NCI-H524 treated with DMSO at 0.1 percent for 48 hours (cell line): ENCODE data around the gene HOXA5.

Experiments used
- DNase-seq: peaks from one replicate; lab custom pipeline; 2025; lab: John Stamatoyannopoulos, UW

HOXA5 gene

DNA sequence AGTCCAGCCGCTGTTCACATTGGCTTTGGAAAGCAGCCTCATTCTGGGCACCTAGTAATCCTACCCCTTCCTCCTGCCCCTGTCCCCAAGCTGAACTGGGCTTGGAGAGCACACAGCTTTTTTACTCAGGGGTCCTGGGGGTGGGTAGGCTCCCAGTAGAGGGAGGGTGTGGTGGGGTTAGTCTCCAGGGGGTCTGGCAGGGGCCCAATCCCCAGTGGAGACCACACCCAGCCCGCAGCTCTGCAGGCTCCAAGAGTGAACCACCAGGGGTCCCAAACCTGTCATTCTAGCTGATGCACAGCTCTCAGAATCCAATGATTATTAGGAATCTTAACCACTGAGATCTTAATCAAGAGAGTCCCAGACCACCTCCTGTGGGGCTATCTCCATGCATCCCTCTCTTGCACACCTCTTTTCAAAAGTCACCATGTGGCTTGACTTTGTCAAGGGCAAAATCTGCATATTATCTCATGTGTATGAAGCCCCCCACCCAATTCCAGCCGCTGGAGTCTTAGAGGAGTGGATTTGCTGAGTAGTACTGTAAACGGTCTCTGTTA is 38.9 kb upstream of the HOXA5 start:
- DNase-seq = no peak

DNA sequence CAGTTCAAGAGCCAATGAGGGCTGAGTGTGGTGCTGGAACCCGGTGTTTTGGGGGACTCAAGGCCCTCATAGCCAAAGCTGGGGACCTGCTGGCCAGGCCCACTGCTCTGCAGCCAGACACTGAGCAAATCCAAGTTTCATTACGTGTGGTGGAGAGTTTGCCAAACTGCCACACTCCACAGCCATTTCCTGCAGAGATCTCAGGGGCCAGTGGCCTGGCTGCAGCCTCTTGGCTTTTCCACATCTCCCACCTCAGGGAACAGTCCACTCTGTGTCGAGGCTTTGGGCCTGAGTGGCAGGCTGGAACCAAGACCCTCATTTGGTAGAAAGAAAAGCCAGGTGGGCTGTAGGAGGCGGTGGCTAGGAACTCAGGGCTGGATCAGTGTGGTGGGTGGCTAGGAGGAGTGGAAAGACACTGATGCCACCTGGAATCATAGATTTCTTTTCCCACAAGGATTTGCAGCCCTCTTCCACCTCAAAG is 38.4 kb upstream of the HOXA5 start:
- no peak for DNase-seq

DNA sequence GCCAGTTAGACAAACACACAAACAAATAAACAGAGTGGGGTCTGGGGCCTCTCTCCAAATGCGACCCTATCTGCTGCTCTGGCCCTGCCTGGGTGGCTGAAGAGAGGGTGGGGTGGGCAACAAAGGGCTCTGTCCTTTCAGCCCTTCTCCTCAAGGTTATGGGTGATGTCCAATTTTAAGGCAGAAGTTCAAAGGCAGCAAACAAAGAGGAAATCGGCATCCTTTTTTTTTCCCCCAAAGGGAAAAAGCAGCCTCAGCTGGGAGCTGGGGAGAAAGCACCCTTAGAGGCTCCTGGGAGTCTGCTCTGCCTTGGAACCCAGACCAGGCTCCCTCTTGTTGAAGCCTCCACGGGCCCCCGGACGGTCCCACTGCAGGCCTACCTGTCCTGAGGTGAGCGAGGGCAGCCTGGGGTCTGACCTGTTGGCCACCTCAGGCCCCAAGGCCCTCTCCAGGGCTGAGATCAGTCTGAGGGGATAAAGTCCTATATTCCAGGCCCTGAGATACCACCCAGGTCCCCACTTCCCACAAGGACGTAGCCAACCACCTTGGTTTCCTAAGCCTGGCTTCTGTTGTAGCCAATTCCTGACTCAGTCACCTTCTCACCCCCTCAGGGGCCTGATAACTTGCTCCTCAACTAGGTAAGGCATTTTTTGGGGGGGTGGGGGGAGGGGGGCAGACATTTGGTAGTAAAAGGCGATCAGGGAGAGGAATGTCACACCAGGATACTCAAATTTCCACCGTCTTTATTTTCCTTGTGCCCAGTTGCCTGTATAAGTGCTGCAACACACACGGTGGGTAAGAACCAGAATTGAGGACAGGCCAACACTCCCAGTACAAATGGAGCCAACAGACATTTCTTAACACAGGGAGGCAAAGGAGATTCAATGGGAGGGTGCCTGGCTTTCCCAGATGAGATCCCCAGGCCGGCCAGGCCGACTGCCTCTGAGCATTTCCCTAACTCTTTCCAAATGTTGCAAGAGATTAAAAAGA is 37.2 kb upstream of the HOXA5 start:
- no peak for DNase-seq

DNA sequence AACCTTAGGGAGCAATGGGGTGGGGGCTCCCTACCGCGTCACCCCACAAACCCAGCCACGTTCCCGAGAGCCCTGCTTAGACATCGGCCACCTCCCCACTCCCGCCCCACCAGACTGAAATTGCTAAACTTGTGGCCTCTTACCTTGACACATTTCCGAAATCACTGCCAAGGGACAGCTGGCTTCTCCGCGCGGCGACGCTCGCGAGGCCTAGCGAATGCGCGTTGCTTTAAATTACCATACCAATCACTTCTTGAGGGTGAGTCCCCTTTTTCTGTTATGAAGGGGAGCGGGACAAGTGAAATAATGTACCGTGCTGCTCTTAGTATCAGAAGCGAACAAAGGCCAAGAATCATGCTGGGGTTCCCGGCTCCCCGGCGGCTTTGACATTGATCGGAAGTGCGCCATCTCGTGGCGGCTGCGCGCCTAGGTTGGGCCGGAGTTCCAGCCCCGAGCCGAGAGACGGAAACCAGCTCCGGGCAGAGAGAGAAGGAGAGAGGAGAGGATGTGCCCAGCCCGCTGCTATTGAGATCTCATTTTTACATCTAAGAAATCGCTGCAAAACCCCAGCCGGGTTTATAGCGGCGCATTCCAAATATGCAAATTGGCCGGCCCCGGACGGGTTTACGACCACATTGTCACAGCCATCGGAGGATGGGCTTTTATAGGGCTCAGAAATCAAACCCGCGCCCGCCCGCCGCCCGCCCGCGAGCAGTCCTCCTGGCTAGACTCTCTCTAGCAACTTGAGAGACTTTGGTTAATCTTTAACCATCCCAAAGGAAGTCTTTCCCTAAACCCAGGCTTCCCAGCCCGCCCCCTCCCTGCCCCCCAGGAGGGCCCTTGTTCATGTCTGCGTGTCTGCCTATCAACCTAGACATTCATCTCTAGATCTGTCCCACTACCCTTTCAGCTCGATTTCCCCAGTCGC is 36.3 kb upstream of the HOXA5 start:
- no peak for DNase-seq

DNA sequence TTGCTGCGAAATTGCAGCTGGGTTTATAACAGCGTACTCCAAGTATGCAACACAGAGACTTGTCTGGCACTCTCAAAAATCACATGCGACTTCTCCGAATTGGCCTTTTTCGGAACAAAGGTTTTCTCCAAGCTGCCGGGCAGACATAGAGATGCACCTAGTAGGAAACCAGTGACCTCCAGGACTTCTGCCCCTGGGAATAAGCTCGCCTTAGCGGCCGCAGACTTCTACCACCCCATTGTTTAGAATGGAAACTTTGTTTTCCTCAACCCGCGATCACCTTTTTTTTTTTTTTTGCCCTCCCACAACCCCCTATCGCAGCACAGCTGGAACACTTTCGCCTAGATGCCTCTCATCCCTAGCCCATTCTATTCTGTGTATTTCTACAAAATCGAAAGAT is 35.5 kb upstream of the HOXA5 start:
- no peak for DNase-seq

DNA sequence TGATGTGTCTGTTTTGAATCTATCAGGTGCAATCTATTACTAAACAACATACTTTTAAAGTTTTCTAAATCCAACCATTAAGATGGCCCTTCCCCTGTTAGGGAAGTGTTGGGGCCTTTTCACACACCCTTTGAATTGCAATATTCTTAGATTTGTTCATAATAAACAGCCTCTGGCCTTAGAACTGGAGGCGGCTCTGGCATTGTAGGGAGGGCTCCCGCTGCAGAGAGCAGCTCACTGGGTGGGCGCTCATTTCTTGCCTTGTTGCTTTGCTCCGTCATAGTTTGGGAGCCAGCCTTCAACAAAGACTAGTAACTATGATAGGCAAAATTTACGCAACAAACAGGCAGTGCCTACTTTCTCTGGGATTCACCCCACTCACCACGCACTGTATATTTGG is 34.9 kb upstream of the HOXA5 start:
- DNase-seq = no peak

DNA sequence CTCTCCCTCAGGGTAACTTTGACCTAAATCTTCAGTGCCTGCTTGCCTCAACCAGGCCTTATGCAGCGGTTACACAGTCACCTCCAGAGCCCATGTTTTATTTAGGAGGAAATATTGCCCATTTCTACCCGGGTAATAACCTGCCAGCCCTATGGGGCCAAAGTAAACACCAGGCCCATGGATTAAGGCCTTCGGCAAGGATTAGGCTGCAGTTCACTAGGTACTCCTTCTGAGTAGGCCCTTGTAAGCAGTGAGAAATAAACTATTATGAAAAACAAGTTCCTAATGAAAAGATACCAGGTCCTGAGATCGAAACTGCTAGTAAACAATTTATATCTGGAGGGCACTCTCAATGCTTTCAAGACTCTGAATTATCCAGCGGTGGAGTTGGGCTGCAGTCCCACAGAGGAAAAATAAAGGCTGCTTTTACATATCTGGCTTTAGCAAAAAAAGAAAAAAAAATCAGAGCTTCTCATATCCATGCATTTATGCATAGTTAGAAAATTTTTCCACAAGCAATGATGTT is 34.4 kb upstream of the HOXA5 start:
- no peak for DNase-seq

DNA sequence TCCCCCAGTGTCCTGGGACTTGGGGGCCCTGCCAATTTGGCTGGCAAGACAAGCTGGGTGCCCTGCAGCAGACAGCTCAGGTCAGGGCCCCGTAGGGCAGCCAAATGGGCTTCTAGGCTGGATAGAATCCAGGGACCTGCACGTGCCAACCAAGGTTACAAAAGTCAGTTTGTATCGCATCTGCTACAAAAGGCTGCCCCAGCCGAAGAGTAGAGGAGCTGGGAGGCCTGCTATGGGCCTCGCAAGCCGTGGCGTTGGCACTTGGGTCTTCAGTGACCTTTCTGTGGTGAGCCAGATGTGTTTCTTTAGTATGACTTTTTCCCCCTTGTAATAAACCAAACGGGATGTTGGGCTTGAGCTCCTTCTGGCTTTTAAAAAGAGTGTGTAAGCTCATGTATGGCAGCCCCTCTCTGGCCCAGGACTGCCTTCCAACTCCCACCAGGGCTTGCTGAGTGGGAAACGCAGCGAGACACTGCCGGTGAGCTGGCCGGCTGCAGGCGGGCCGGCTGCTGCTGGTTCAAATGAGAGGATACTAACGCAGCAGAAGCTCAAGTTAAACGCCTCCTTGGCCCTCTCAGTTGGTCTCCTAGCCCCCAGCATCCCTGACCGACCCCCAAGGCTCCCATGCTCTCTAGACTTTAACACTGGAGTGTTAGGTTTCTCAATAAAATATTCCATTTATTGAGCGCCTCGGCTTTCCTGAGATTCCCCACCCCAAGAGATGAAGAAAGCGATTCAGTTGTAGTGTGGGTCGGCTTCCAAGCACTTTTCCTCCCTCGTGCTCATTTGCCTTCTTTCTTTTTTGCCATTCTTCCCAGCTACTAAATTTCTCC is 33.7 kb upstream of the HOXA5 start:
- DNase-seq = no peak

DNA sequence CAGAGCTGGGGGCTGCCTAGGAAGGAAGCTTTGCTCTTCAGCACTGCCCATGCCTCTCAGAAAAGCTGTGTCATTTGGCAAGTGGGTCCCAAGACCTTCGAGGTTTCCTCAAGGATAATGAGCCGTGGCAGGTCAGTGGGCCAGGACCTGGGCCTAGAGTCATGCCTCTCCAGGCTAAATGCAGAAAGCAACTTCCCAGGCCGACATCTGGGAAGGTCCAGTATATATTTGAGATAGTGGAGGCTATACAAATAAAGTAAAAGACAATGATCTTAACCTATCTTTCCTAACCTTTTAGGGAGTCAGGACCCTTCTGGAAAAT is 33.0 kb upstream of the HOXA5 start:
- DNase-seq = no peak

DNA sequence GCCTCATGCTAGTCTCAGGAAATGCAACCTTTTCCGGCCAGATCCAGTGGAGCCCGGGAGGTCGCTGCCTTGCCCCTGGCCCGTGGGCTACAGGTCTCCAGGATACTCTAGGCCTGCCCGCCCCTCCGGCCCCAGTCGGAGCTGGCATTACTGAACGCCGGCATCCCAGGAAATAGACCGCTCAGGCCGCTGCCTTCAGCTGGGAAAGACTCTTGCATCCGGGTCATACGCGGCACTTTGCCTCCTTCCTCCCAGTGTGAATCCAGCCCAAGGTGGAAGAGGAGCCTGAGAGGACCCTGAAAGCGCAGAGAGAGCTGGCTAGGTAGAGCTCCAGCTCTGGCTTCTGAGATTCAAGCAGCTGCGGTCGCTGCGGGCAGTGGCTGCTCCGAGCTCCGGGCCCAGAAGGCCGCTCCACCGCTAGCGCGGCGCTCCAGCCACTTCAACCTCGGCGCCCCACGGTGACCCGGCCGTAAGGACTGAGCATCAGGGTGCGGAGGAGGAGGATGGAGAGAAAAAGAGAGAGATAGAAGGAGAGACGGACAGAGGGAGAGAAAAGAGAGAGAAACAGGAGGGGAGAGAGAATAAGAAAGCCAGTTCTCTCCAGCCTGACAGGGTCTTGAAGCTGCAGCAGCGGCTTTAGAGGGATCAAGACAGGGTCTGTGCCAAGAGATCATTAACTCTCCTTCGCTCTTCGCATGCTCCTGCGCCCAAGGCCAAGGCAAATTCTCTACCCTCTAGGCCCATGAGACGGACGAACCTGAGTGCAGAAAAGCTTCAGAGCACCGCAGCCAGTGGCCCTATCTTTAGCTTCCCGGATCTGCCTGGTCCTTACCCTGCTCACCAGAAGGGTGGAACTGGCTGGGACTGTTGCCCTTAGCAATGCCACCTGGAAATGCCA is 32.4 kb upstream of the HOXA5 start:
- no peak for DNase-seq

DNA sequence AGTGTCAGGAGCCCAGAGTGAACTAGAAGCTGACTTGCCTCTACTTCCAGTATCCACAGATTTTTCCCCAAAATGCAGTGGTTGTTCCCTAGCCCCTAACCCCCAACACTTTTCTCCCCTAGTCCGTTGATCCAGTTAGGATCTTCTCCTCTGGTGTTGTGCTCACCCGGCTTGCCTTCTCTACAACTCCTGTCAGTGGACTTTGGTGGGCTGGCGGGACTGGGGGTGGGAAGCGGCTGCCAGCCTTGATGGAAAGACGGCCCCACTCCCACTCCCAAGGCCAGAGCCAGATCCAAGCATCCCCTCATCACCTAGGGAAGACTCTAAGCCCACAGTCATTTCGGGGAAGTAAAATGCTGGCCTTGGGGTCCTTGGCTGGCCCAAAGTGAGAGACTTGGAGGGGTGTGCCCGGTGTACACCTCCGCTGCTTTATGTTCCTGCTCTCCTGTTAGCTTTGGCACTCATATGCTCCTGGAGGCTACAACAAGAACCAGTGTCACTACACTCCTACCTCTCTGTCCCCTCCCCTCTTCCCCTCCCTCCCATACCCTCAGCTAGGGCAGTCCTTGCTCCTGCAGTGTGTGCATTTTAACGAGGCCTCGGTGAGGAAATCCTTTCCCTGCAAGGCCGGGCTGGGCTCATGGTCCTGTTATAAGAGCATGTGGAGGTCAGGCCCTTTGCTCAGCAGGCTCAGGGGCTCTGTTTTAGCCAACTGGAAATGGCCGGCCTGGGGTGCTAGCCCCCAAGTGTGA is 31.6 kb upstream of the HOXA5 start:
- DNase-seq = no peak

DNA sequence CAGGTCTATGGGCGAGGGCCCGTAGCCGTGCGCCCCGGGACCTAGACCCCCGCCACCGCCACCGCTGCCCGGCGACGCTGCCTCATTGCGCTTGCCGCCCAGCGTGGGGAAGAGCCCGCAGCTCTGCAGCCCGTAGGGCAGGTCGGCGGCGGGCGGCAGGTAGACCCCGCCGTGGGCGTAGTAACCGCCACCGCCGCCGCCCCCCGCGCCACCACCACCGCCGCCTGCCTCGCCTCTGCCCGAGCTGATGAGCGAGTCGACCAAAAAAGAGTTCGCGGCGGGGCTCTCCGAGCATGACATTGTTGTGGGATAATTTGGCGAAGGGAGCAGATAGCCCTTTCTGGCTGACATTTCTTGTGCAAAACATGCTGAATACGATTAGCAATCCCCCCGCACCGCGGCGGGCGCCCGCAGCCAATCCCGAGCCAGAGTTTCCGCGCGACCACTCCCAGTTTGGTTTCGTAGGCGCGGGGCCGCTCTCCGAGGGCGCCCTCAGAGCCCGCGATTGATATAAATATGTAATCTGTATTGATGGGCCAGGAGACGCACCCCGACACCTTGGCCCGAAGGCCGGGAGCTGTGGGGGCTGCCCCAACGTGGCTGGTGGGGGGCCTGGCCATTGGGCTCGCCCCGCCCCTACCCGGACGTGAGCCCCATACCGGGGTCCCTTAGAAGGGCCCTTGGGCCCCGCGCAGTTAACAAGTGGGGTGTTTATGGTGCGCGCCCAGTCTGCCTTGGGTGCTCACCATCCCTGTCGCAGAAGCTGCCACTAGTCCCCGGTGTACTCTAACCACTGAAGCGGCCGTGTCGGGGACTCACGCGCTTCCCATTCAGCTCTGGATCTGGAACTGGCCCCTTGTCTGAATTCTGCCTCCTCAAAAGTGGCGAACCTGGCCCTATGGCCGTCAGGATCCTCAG is 30.7 kb upstream of the HOXA5 start, which contains the start of gene HOXA10:
Gene HOXA10 (minus strand): TSS at position 365 of the 918 bp plus-strand sequence. CDS start 14 bp downstream, at position 351.
- no peak for DNase-seq

DNA sequence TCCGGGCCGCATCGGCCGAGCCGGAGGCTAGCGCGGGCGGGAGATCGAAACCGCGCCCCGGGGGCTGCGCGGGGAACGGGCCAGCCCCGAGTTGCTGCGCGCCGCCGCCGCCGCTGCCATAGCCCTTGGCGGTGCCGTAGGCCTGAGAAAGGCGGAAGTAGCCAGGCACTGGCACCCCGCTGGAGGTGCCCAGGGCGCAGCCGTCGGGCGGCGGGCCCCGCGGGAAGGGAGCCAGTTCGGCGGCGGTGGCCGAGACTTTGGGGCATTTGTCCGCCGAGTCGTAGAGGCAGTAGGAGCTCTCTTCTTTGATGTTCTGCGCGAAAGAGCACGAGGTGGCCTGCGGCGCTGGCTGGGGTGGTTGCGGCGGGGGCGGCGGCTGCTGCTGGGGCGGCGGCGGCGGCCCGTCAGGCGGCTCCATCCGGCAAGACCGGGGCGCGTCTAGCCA is 30.1 kb upstream of the HOXA5 start:
- no peak for DNase-seq

DNA sequence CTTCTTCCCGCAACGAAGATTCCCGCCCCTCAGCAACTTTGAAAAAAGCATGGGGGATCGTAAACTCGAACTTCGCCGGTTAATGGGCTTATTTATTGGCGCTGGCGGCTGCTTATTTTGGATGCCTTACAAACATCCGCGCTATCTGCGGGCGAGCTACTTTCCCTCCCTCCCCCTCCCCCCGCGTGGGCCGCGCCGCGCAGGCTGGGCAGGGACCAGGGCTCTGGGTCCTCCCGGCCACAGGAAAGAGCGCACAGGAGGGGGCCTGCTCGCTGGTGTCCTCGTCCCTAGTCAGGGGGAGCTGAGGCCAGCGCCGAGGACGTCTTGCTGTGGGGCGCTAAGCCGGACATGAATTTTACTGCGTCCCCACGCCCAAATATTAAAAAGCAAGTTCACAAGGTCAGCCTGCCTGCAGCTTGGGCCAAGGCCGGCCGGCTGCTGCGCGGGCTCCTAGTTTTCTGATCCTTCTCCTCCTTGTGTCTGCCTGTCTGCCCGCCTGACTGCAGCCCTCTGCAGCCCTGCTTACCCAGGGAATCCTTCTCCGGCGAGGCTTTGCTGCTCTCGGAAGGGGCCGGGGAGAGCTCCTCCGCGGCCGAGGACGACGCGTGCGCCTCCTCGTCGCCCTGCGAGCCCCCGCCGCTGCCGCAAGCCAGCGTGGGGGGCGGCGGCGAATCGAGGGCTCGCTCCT is 29.5 kb upstream of the HOXA5 start:
- no peak for DNase-seq

DNA sequence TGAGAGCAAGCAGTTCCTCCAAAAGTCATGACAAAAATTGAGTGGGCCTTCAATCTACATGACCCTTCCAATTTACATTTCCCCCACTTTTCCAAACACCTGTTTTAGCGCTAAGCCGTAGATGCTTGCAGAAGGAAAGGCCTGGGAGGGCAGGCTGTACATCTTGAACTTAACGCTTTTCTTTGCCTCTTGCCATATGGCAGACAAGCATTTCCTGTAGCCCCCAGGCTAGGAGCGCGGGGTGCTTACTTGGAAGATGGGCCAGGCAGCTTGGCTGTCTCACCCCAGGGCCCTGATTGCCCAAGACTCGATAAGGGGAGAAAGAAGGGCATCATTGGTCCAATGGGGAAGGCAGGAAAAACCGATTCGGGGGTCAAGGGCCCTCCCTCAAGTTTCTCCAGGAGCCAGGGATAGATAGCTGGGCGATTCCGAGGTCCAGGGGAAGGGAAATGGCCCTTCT is 28.9 kb upstream of the HOXA5 start:
- peak; percentile 43 for DNase-seq

DNA sequence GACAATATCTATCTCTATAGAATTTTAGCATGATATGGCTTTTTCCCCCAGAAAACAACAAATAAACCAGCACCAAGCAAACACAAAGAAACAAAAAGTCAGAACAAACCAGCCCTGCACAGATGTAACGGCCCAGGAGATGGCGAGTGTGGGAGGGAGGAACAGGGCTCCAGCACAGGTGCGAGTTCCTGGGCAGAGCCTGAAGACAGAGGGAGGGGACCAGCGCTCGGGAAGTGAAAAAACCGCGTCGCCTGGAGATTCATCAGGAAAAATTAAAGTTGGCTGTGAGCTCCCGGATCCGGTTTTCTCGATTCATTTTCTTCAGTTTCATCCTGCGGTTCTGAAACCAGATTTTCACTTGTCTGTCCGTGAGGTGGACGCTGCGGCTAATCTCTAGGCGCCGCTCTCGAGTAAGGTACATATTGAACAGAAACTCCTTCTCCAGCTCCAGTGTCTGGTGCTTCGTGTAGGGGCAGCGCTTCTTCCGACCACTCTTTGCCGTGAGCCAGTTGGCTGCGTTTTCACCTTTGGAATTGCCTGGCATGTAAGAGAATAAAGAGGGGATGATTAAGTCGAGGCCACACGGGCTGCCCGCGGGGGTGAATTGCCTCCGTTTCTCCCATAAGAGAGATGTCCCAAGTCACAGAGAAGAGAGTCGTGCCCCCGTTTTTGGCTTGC is 28.3 kb upstream of the HOXA5 start:
- no peak for DNase-seq

DNA sequence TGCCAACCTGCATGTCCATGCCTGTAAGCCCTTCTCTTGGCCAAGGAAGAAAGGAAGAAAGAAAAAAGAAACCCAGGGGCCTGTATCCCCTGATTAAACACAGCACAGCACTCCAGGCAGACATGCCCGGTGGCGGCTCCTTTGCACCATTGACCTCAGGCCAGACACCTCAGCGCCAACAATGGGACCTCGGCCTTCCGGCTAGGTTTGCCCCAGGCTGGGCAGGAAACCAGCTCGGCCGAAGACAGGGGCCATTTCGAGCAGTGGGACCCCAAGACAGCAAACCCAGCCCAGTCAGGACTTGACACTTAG is 27.8 kb upstream of the HOXA5 start:
- DNase-seq = no peak
